Gastroesophageal sphincter (tissue), 3 donors: ENCODE results near the gene EPB41L4B.

Experiments
- CTCF ChIP-seq, 4 experiments: fragments of 200-600 bp in 2 of 4; fragments of 450-650 bp in 2 of 4; sonication (generic) in 1 of 4; IDR thresholded peaks; one replicate each; pipeline ENCODE4 v1.5.1; 2017 to 2019; ENCODE audit warnings: antibody characterized with exemption in 4 of 4, mild to moderate bottlenecking in 2 of 4, moderate library complexity in 2 of 4
- EP300 ChIP-seq: sonication (generic); formaldehyde crosslinking; IDR thresholded peaks from one replicate; pipeline ENCODE4 v1.6.1; 2017; ENCODE audit warnings: antibody characterized with exemption, mild to moderate bottlenecking
- POLR2A ChIP-seq, 2 donors: fragments of 450-650 bp; IDR thresholded peaks; one replicate each; pipeline ENCODE4 v1.6.1; 2017; ENCODE audit warnings: antibody characterized with exemption in 2 of 2, mild to moderate bottlenecking in 2 of 2, moderate library complexity in 1 of 2
- POLR2AphosphoS5 ChIP-seq: sonication (generic); formaldehyde crosslinking; IDR thresholded peaks from one replicate; pipeline ENCODE4 v1.6.1; 2017; ENCODE audit warnings: antibody characterized with exemption

DNA sequence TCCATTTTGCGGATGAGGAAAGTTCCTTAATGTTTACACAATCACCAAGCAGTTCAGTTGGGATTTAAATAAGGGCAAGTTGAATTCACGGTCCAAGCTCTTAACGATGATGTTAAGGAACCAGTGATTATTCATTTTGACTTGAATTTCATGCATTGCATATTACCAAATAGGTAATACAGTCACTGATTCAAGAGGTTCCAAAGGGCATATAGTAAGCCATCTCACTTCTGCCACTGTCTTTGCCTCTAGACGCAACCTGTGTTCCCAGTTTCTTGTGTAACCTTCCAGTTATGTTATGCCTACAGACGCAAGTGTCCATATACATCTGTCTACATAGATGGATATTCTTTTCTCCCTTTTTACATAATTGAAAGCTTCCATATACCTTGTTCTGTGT is 39.9 kb upstream of the EPB41L4B start:
- TF ChIP-seq CTCF (IDR thresholded peaks at IDR 0.05) (no peak), POLR2AphosphoS5 (no peak), POLR2A (IDR thresholded peaks at IDR 0.05) (no peak), EP300 (no peak)
